ENCODE data around the gene MOSPD2.

MOSPD2 gene

GRCh38 chrX:14837155-14837554, 36.1 kb upstream of the MOSPD2 start:
- in situ Hi-C loops (cut with MboI; ENCODE audit: low sequenced_read_pairs, unreplicated experiment), result no loop called here
- no peak for DNase-seq (ENCODE audit: low spot score)
- TF ChIP-seq CTCF (IDR thresholded peaks at IDR 0.05; ENCODE audit: borderline replicate concordance, control extremely low read depth, extremely low read depth, insufficient read depth, missing control alignments), result no peak

GRCh38 chrX:14843666-14844065, 29.6 kb upstream of the MOSPD2 start:
- in situ Hi-C loops (cut with MboI; ENCODE audit: low sequenced_read_pairs, unreplicated experiment), result no loop called here
- no peak for DNase-seq (ENCODE audit: low spot score)
- TF ChIP-seq CTCF (IDR thresholded peaks at IDR 0.05; ENCODE audit: borderline replicate concordance, control extremely low read depth, extremely low read depth, insufficient read depth, missing control alignments), result no peak

GRCh38 chrX:14851526-14851925, 21.7 kb upstream of the MOSPD2 start:
- no peak for TF ChIP-seq CTCF (IDR thresholded peaks at IDR 0.05; ENCODE audit: borderline replicate concordance, control extremely low read depth, extremely low read depth, insufficient read depth, missing control alignments)
- in situ Hi-C loops (cut with MboI; ENCODE audit: low sequenced_read_pairs, unreplicated experiment), result no loop called here
- DNase-seq (ENCODE audit: low spot score), result no peak

- no peak for DNase-seq (ENCODE audit: low spot score)
- no peak for TF ChIP-seq CTCF (IDR thresholded peaks at IDR 0.05; ENCODE audit: borderline replicate concordance, control extremely low read depth, extremely low read depth, insufficient read depth, missing control alignments)
- in situ Hi-C loops (cut with MboI; ENCODE audit: low sequenced_read_pairs, unreplicated experiment), result no loop called here
Observed at GRCh38 chrX:14864631-14865030, 8.6 kb upstream of the MOSPD2 start.

GRCh38 chrX:14865201-14865600, 8.0 kb upstream of the MOSPD2 start:
- no peak for DNase-seq (ENCODE audit: low spot score)
- TF ChIP-seq CTCF (IDR thresholded peaks at IDR 0.05; ENCODE audit: borderline replicate concordance, control extremely low read depth, extremely low read depth, insufficient read depth, missing control alignments), result no peak

GRCh38 chrX:14871767-14872166, 1.5 kb upstream of the MOSPD2 start:
- in situ Hi-C loops (cut with MboI; ENCODE audit: low sequenced_read_pairs, unreplicated experiment), result no loop called here
- TF ChIP-seq CTCF (IDR thresholded peaks at IDR 0.05; ENCODE audit: borderline replicate concordance, control extremely low read depth, extremely low read depth, insufficient read depth, missing control alignments), result no peak
- DNase-seq (ENCODE audit: low spot score), result no peak

More at GRCh38 chrX:14865201-14865600, 8.0 kb upstream of the MOSPD2 start:
- in situ Hi-C loops (cut with MboI; ENCODE audit: low sequenced_read_pairs, unreplicated experiment), result no loop called here

GRCh38 chrX:14872355-14872754, 866 bp upstream of the MOSPD2 start:
- no peak for TF ChIP-seq CTCF (IDR thresholded peaks at IDR 0.05; ENCODE audit: borderline replicate concordance, control extremely low read depth, extremely low read depth, insufficient read depth, missing control alignments)
- in situ Hi-C loops (cut with MboI; ENCODE audit: low sequenced_read_pairs, unreplicated experiment), result no loop called here
- DNase-seq (ENCODE audit: low spot score), result no peak

Data from GM13976 (cell line).